Stimulated activated CD4-positive, alpha-beta T cell treated with anti-CD3 and anti-CD28 coated beads, Interleukin-2, amount 100 ng/mL, for 4 hours (primary cell): ENCODE measurements around the gene FAM149A.

Source experiments
- DNase-seq: peaks from one replicate; pipeline ENCODE4 v3.0.0-alpha.2; 2020; ENCODE audit warnings: low read depth

Gene FAM149A

GRCh38 chr4:186158966-186159365, 54.5 kb downstream of the FAM149A start:
- DNase-seq, result no peak

DNA sequence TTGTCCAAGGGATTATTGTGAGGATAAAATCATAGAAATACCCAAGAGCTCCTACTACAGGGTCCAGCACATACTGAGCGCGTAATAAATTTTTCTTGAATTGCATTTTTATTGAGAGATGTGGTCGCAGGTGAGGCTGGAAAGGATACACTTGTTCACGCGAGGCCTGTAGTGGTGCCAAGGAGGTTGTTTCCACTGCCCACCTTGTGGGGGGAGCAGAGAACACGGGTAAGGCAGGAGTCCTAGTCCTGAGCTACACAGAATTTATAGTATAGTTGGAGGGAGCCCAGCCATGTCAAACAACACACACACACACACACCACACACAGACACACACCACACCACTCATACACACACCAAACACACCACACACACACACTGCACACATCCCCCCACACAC, 55.1 kb downstream of the FAM149A start:
- no peak for DNase-seq

GRCh38 chr4:186161138-186161537, 56.6 kb downstream of the FAM149A start:
- no peak for DNase-seq

- DNase-seq, result no peak
Observed at GRCh38 chr4:186166852-186167512, 62.5 kb downstream of the FAM149A start.

DNA sequence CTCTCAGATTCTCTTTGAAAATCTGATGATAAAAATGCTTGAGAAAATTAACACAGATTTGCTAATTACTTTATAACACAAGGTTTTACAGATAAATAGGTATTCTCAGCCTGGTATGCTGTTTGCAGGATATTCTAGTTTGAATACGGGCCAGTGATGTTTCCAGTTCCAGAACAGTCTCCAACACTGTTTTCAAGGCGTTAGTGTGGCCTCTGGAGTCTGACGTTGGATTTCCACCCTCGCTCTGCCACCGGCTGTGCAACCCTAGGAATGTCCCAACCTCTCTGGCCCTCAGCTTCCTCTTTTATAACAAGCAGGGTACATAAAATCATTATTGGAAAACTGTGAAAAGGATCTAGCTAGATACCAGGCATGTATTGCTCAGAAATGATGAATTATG, 63.1 kb downstream of the FAM149A start:
- no peak for DNase-seq

- no peak for DNase-seq
Observed at GRCh38 chr4:186168750-186169149, 64.2 kb downstream of the FAM149A start.

DNA sequence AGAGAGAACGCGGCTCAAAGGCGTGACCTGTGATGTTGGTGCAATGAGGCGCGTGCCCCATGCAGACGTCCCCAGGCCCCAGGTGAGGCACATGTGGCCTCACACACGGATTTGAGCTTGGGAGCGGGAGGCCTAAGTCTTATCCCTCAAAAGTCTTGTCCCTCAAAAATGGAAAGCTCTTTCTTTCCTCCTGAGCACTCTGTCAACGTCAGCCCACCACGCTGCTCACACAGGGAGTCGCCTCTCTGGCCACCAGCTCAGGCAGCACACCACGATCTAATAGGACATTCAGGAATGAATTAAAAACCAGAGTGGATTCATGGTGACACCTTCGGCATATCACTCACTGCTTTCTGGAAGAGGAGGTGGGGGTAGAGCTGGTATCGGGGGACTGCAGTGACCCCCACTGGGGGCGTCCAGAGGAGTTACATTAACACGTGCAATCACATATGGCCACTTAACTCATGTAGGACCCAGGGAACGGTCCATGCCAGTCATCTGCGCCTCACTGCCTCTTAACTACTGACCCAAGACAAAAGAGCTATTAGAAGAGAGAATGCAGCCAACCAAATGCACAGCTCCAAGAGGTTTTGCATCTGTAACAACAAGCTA, 64.9 kb downstream of the FAM149A start:
- DNase-seq, result no peak

DNA sequence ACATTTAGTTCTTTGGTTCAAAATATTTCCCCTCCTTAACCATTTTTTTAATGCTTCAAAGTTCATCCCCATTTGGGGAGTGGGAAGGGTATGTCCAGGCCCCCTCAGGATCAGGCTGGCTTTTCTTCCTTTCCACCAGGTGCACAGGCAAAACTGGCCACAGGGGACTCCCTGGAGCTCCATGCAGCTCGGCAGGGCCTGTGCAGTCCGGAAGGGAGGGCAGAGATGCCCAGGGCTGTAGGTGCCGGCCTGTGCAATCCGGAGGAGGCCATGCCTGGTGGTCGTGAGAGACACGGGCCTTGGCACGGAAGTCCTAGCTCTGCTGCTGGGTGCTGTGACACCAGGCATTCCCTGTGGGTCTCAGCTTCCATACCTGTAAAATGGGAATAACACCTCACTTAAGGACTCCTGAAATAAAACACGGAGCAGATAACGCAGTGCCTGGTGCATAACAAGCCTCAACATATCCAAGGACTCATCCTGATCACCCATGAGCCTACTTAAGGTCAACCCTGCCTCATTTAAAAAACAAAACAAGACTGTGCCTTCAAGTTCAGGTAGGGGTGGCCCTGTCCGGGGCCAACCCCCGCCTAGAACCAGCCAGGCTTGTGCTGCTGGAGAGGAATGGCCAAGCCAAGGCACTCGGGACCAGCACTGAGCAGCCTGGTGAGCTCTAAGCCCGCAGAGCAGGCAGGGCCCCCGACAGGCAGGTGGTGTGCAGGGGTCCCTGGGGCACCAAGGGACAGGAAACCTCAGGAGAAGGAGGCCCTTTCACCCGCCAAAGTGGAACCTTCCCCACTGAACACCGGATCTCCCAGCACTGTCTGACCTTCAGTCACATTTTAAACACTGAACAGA, 65.7 kb downstream of the FAM149A start:
- no peak for DNase-seq

DNA sequence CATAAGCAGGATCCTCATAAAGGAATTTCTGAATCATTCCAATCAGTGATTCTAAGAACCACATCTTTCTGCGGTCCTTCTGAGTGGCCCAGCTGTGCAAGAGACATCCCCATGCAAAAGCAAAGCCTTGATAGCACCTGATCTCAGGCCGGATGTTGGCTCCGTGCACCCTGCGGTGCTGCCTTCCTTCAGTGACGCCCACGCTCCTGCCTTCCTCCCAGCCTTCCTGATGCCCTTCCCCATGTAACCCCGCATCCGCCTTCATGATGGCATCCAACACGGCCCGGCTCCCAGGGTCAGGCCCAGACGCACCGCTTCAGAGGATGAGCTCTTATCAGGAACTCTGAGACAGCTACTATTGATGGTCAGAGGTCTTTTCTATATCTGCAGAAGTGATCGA, 66.5 kb downstream of the FAM149A start:
- DNase-seq, result no peak

DNA sequence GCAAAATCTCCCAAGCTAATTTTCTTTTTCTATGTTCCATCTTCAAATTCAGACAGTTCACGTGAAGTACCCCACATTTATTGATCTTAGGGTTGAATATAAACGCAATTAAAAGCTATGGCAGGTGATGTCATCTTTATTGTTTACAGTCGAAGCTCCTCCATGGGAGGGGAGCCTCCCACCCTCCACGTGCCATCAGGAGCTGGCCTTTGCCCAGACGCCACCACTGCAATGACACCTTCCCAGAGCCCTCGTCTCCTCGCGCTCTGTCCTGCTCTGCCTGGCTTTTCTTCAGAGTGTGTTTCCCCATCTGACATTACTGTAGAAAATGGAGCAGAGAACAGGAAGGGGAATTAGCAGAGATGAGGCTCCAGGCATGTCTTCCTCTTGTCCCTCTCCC, 68.0 kb downstream of the FAM149A start:
- DNase-seq, result no peak

GRCh38 chr4:186188107-186188506, 83.6 kb downstream of the FAM149A start:
- DNase-seq, result no peak

DNA sequence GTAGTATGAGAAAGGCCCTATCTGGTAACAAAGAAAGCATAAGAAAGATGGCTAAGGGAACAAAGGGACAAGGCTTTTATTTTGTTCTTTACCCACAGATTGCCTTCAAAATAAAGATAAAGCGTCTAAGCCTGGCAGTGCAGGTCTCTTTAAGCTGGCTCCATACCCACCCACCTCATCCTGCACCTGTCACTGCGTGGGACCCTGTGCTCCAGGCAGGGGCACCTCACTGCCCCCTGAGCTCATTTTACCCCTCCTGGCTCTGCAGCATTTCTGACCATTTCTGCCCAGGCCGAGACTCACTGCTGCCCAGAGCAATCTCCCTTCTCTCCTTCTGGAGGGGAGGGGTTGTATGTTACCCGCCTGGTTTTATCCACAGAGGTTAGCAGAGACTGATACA, 85.2 kb downstream of the FAM149A start:
- DNase-seq, result no peak

DNA sequence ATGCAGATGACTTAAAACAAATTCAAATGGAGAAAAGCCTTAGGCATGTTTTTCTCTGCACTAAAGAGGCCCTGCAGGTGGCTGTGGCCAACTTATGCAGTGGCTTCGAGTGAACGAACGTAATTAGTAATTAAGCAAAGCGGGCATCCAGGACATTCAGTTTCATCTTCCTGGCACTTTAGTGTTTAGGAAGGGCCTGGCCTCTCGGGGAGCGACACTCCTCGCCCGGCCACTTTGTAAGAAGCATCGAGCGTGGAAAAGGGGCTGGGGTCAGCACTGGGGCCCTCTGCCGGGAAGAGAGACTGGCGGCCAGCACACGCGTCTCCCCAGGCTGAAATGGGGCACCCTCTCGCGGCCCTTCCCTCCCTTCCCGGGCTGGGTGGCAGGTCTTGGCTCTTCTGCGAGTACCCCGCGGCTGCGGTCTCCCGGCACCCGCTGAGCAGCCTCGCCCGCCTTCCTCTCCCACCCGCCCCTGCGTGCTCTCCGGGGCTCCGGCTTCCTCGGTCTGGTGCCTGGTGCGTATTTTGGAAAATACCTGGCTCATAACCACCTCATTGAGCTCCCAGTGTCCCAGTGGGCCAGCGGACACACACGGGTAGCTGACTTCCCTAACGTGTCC, 86.2 kb downstream of the FAM149A start:
- peak; percentile 22 for DNase-seq

GRCh38 chr4:186191200-186192065, 86.9 kb downstream of the FAM149A start, which contains the start of gene CYP4V2:
Gene CYP4V2, plus strand, starts transcription at chr4:186191567. Its CDS starts 257 bp downstream, at chr4:186191824.
- DNase-seq, result peak; percentile 84

GRCh38 chr4:186192066-186192612, 87.6 kb downstream of the FAM149A start:
- no peak for DNase-seq

DNA sequence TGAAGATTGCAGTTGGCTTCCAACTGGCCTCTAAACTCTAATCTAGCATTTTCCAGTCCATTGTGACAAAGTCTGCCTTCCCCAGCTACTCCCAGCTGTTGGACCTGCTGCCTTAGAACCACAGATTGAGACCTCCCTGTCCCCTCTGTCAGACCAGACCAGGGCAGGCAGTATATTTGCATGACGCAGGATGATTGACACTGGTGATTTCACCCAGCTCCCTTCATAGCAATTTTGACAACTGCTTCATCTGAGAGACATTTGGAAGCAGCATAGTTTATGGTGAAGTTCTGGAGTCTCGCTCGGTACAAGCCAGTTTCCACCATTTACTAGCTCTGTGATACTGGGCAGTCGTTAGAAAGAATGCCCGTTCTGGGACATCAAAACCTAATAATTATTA, 89.3 kb downstream of the FAM149A start:
- DNase-seq, result no peak

GRCh38 chr4:186196063-186196462, 91.6 kb downstream of the FAM149A start:
- no peak for DNase-seq

DNA sequence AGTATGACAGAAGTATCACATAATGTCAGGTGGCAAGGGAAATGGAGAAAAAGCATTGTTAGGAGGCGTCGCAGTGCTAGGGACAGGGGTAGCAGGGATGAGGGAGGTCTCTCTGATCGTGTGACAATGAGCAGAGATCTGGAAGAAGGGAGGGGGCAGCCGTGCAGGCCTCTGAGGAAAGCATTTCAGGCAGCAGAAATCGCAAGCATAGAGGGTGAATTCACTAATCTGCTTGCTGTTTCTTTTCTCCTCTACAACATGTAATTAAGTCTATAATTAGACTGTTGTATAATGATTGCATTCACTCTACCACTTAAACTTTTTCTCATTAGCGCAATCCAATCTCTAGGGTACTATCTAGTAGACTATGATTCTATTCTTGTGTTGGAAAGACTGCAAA, 96.0 kb downstream of the FAM149A start:
- DNase-seq, result no peak

- DNase-seq, result no peak
Observed at GRCh38 chr4:186201010-186201409, 96.5 kb downstream of the FAM149A start.

- peak; percentile 58 for DNase-seq
Observed at GRCh38 chr4:186201535-186202230, 97.2 kb downstream of the FAM149A start.
